K562 (cell line): ENCODE data around the gene DENND1A. TPM values are rescaled to one million over a fixed set of nuclear protein-coding genes. Genes with fewer than 3 reads are reported as not detected.

Experiments
- ATAC-seq: fragments of 200-7000 bp; cut with Tn5 transposase; 3 replicates; pipeline ENCODE4 v1.9.1; 2020; ENCODE audit warnings: moderate library complexity
- BruUV-seq: library from RNA; stranded (reverse); fragments of 400-500 nt; replicated peaks from 2 replicates; lab custom pipeline; 2021; lab: Mats Ljungman, UMichigan
- CTCF ChIA-PET: fragments of 300-600 bp; formaldehyde crosslinking; extraction: SDS; loops from one replicate; lab custom pipeline; 2021; ENCODE audit warnings: low intra/inter-chr PET ratio; lab: Yijun Ruan, JAX
- POLR2A ChIA-PET: fragments of 300-600, 350-650 bp; sonication (Branson Sonifier 250); formaldehyde crosslinking; extraction: SDS; loops from one replicate; lab custom pipeline; 2021; ENCODE audit warnings: antibody characterized with exemption, inconsistent platforms; lab: Yijun Ruan, JAX
- DNase-seq, 4 experiments: peaks; one replicate each; pipeline versions ENCODE4 v3.0.0 to v3.0.0-alpha.2; 2011 to 2018; ENCODE audit warnings: low spot score in 3 of 4, mixed read lengths in 3 of 4; ENCODE audit errors: extremely low read depth in 1 of 4
- FAIRE-seq: peaks from 2 replicates; lab custom pipeline; 2011; peaks lifted over from hg19 to GRCh38; lab: Jason Lieb, UNC
- H2AFZ ChIP-seq: 2 replicates; pipeline ENCODE4 v1.6.0; 2011; ENCODE audit warnings: low read depth, low read length, control low read depth, inconsistent platforms
- H3K27ac ChIP-seq: fragments of 200-600 bp; 3 replicates; pipeline ENCODE4 v1.8.0; 2011; ENCODE audit warnings: low read depth, mild to moderate bottlenecking, control low read depth, inconsistent platforms, low read length, moderate library complexity, mixed read lengths; ENCODE audit errors: extremely low read depth
- H3K27me3 ChIP-seq, 2 experiments: fragments of 300-600 bp in 1 of 2; 2 replicates in 1 of 2; 3 replicates in 1 of 2; pipeline versions ENCODE4 v1.6.0 to v1.8.0; 2011; ENCODE audit warnings: inconsistent platforms in 2 of 2, low read length in 2 of 2, mild to moderate bottlenecking in 1 of 2, mixed read lengths in 1 of 2, moderate library complexity in 1 of 2; ENCODE audit not compliant: control insufficient read depth in 2 of 2, insufficient read depth in 2 of 2
- H3K36me3 ChIP-seq: fragments of 300-600 bp; 3 replicates; pipeline ENCODE4 v1.8.0; 2011; ENCODE audit warnings: mild to moderate bottlenecking, low read length, inconsistent platforms; ENCODE audit not compliant: control insufficient read depth, insufficient read depth
- H3K4me1 ChIP-seq, 2 experiments: fragments of 200-600 bp in 1 of 2; replicated peaks in 1 of 2; 2 replicates in 1 of 2; 3 replicates in 1 of 2; pipeline versions ENCODE4 v1.5.1 to v1.8.0; 2011; ENCODE audit warnings: inconsistent platforms in 2 of 2, low read length in 2 of 2, mild to moderate bottlenecking in 1 of 2, mixed read lengths in 1 of 2, moderate library complexity in 1 of 2; ENCODE audit not compliant: control insufficient read depth in 2 of 2, insufficient read depth in 2 of 2
- H3K4me2 ChIP-seq: 2 replicates; pipeline ENCODE4 v1.6.1; 2011; ENCODE audit warnings: low read length, control low read depth, inconsistent platforms, mixed read lengths; ENCODE audit not compliant: insufficient read depth
- H3K4me3 ChIP-seq: fragments of 200-600 bp; sonication (generic), shearing (Covaris generic); 2 replicates; pipeline ENCODE4 v1.5.1; 2016; ENCODE audit warnings: control low read depth, inconsistent platforms
- H3K79me2 ChIP-seq: fragments of 200-600 bp; 3 replicates; pipeline ENCODE4 v1.8.0; 2011; ENCODE audit warnings: low read length, inconsistent platforms; ENCODE audit not compliant: control insufficient read depth, insufficient read depth
- H3K9ac ChIP-seq, 2 experiments: 2 replicates each; pipeline versions ENCODE4 v1.6.0 to v1.6.1; 2011; ENCODE audit warnings: low read depth in 2 of 2, low read length in 2 of 2, control low read depth in 1 of 2, inconsistent platforms in 1 of 2, mild to moderate bottlenecking in 1 of 2, mixed read lengths in 1 of 2; ENCODE audit not compliant: insufficient read depth in 1 of 2
- H3K9me1 ChIP-seq: one replicate; pipeline ENCODE4 v1.6.0; 2011; ENCODE audit warnings: inconsistent platforms, mild to moderate bottlenecking, low read length, moderate library complexity; ENCODE audit not compliant: control insufficient read depth, insufficient read depth
- H3K9me3 ChIP-seq: replicated peaks from 2 replicates; pipeline ENCODE4 v1.5.1; 2011; ENCODE audit warnings: low read depth, low read length, inconsistent platforms; ENCODE audit not compliant: control insufficient read depth, insufficient read depth
- H4K20me1 ChIP-seq: replicated peaks from 2 replicates; pipeline ENCODE4 v1.6.1; 2011; ENCODE audit warnings: low read length, inconsistent platforms, mixed read lengths; ENCODE audit not compliant: control insufficient read depth, insufficient read depth
- ELF1 ChIP-seq: fragments of 200-800 bp; sonication (Bioruptor generic); IDR thresholded peaks from 2 replicates; pipeline ENCODE4 v1.6.1; 2016; ENCODE audit warnings: missing genetic modification characterization, missing compliant biosample characterization
- POLR2A ChIP-seq: fragments of 450-650 bp; conservative IDR thresholded peaks from 2 replicates; pipeline ENCODE4 v1.6.1; 2016
- ZNF764 ChIP-seq: fragments of 250-450 bp; sonication (Bioruptor Pico); IDR thresholded peaks from 2 replicates; pipeline ENCODE4 v1.4.0; 2020; ENCODE audit warnings: low read depth, mild to moderate bottlenecking, moderate library complexity
- WGBS: fragments of 100-300 bp; shearing (Covaris generic); methylation state at CpG from one replicate; pipeline ENCODE4 v1.1.6; 2016; ENCODE audit warnings: low coverage, mixed read lengths; ENCODE audit not compliant: insufficient coverage; ENCODE audit errors: missing lambda C conversion rate; 5-methylcytosine and 5-hydroxymethylcytosine counted together
- in situ Hi-C: fragments of 300-500 bp; cut with MboI; formaldehyde crosslinking; loops from 4 replicates; pipeline ENCODE4 v1.15.0; 2018; ENCODE audit warnings: inconsistent platforms, mixed read lengths
- intact Hi-C: fragments of 100-400 bp; cut with micrococcal nuclease; formaldehyde crosslinking; loops from 2 replicates; pipeline ENCODE4 v1.14.2; 2022
- polyA plus RNA-seq, 8 experiments: library from polyadenylated mRNA; depleted of rRNA in 4 of 8; stranded (reverse) in 5 of 8; unstranded in 3 of 8; fragments of >200 nt; fragmentation: Nextera tagmentation in 2 of 8; fragmentation: Illumina TruSeq in 1 of 8; extraction: Ambion mirVana in 2 of 8; extraction: Trizol in 1 of 8; gene quantifications; 2 replicates each; pipeline versions ENCODE4 v1.2.1 to v1.2.3, GENCODE V29; 2011 to 2014; ENCODE audit warnings: inconsistent platforms in 1 of 8, missing spikeins in 1 of 8
- total RNA-seq, 7 experiments: library from RNA; depleted of rRNA in 6 of 7; stranded (reverse); fragments of >200 nt in 6 of 7; fragmentation: Illumina TruSeq in 2 of 7; extraction: Trizol in 2 of 7; gene quantifications; 2 replicates each; pipeline versions ENCODE4 v1.2.1 to v1.2.3, GENCODE V29; 2011 to 2021; ENCODE audit warnings: low replicate concordance in 1 of 7
- TF ChIP-seq, protein P1 (sequence below): IDR thresholded peaks from 2 replicates; pipeline ENCODE4 v1.6.1; 2016; ENCODE audit warnings: missing genetic modification characterization, missing compliant biosample characterization
- TF ChIP-seq, protein P2 (sequence below): sonication (generic); formaldehyde crosslinking; IDR thresholded peaks from 2 replicates; pipeline ENCODE4 v1.8.1; 2023; ENCODE audit warnings: mild to moderate bottlenecking, missing genetic modification reagents
- TF ChIP-seq, protein P3 (sequence below): sonication (generic); formaldehyde crosslinking; IDR thresholded peaks from 2 replicates; pipeline ENCODE4 v1.8.1; 2023; ENCODE audit warnings: mild to moderate bottlenecking, missing genetic modification reagents
- TF ChIP-seq, protein P4 (sequence below): fragments of 450-650 bp; IDR thresholded peaks from one replicate; pipeline ENCODE4 v1.6.1; 2018; ENCODE audit warnings: mild to moderate bottlenecking, moderate library complexity; ENCODE audit not compliant: partially characterized antibody
- TF ChIP-seq, protein P5 (sequence below): fragments of 250-450 bp; sonication (Bioruptor Pico); IDR thresholded peaks from 2 replicates; pipeline ENCODE4 v1.5.0; 2020; ENCODE audit warnings: mild to moderate bottlenecking, borderline replicate concordance
- TF ChIP-seq, protein P6 (sequence below): fragments of 450-650 bp; conservative IDR thresholded peaks from 2 replicates; pipeline ENCODE4 v1.6.1; 2016; ENCODE audit warnings: missing genetic modification characterization, low read depth, mild to moderate bottlenecking, missing compliant biosample characterization, moderate library complexity

DENND1A gene
- total and polyA plus RNA-seq, 9 of the 15 experiments (the other 6 are each of a cell fraction or from before 2014, with no cell fraction given), result 7.6 to 29.5 (median 15.7) TPM

DNA sequence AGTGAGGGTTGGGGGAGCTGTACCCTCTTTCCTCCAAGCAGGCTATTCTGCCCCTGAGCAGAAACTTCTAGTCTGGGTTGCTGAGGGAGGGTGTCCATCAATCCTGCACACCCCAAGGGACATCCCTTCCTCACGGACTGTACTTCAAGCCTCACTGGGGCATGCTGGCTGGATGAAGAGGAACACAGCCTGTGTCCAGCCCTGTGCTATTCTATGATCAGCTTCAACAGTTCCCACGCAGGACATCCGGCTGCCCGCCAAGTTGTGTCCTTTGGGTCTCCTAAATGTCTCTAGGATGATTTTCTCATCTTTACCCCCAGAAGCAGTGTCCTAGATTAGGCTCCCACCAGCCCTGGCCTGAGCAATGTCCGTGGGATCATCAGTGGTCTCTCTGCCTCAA is 505.8 kb downstream of the DENND1A start:
- POLR2A ChIA-PET, result interaction anchor here (1.4 kb wide), 1 partner anchor 8 kb away, joined by 4 read pairs; no protein-coding TSS in a partner anchor
- 67% methylated on average over 5 of the region's 5 CpGs for WGBS
- H3K4me1 ChIP-seq, result peaks cover 0 to 2% of the 10 kb centered on the region in 2 experiments; a peak in 1 of 5 replicates
- H3K9me1 ChIP-seq, result no peaks in the 10 kb centered on the region
- CTCF ChIA-PET, result no interaction called here
- no peak overlapping the region for H3K4me2 ChIP-seq
- no peak overlapping the region for H3K9ac ChIP-seq
- no peak overlapping the region for H2AFZ ChIP-seq
- in situ Hi-C loops (no loop called here), intact Hi-C loops (no loop called here)
- ATAC-seq (no peak), DNase-seq (no peak), FAIRE-seq (no peak)
- H4K20me1 ChIP-seq, result no peaks in the 10 kb centered on the region; the same call in none of the 2 replicates
- no TSS peak for BruUV-seq
- H3K4me3 ChIP-seq, result no peak overlapping the region
- no peak overlapping the region for H3K27ac ChIP-seq
- H3K27me3 ChIP-seq, result no peaks in the 10 kb centered on the region
- no peaks in the 10 kb centered on the region for H3K36me3 ChIP-seq
- no peaks in the 10 kb centered on the region for H3K9me3 ChIP-seq
- H3K79me2 ChIP-seq, result no peaks in the 10 kb centered on the region
- TF ChIP-seq, protein P1, sequence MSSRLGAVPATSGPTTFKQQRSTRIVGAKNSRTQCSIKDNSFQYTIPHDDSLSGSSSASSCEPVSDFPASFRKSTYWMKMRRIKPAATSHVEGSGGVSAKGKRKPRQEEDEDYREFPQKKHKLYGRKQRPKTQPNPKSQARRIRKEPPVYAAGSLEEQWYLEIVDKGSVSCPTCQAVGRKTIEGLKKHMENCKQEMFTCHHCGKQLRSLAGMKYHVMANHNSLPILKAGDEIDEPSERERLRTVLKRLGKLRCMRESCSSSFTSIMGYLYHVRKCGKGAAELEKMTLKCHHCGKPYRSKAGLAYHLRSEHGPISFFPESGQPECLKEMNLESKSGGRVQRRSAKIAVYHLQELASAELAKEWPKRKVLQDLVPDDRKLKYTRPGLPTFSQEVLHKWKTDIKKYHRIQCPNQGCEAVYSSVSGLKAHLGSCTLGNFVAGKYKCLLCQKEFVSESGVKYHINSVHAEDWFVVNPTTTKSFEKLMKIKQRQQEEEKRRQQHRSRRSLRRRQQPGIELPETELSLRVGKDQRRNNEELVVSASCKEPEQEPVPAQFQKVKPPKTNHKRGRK (tag), result no peak
- TF ChIP-seq, protein P2, sequence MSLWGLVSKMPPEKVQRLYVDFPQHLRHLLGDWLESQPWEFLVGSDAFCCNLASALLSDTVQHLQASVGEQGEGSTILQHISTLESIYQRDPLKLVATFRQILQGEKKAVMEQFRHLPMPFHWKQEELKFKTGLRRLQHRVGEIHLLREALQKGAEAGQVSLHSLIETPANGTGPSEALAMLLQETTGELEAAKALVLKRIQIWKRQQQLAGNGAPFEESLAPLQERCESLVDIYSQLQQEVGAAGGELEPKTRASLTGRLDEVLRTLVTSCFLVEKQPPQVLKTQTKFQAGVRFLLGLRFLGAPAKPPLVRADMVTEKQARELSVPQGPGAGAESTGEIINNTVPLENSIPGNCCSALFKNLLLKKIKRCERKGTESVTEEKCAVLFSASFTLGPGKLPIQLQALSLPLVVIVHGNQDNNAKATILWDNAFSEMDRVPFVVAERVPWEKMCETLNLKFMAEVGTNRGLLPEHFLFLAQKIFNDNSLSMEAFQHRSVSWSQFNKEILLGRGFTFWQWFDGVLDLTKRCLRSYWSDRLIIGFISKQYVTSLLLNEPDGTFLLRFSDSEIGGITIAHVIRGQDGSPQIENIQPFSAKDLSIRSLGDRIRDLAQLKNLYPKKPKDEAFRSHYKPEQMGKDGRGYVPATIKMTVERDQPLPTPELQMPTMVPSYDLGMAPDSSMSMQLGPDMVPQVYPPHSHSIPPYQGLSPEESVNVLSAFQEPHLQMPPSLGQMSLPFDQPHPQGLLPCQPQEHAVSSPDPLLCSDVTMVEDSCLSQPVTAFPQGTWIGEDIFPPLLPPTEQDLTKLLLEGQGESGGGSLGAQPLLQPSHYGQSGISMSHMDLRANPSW (CRISPR knock-in tag), result no peak
- TF ChIP-seq, protein P3, sequence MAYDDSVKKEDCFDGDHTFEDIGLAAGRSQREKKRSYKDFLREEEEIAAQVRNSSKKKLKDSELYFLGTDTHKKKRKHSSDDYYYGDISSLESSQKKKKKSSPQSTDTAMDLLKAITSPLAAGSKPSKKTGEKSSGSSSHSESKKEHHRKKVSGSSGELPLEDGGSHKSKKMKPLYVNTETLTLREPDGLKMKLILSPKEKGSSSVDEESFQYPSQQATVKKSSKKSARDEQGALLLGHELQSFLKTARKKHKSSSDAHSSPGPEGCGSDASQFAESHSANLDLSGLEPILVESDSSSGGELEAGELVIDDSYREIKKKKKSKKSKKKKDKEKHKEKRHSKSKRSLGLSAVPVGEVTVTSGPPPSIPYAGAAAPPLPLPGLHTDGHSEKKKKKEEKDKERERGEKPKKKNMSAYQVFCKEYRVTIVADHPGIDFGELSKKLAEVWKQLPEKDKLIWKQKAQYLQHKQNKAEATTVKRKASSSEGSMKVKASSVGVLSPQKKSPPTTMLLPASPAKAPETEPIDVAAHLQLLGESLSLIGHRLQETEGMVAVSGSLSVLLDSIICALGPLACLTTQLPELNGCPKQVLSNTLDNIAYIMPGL (CRISPR knock-in tag), result no peak
- TF ChIP-seq, protein P4, sequence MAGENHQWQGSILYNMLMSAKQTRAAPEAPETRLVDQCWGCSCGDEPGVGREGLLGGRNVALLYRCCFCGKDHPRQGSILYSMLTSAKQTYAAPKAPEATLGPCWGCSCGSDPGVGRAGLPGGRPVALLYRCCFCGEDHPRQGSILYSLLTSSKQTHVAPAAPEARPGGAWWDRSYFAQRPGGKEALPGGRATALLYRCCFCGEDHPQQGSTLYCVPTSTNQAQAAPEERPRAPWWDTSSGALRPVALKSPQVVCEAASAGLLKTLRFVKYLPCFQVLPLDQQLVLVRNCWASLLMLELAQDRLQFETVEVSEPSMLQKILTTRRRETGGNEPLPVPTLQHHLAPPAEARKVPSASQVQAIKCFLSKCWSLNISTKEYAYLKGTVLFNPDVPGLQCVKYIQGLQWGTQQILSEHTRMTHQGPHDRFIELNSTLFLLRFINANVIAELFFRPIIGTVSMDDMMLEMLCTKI, result no peak
- TF ChIP-seq, protein P5, sequence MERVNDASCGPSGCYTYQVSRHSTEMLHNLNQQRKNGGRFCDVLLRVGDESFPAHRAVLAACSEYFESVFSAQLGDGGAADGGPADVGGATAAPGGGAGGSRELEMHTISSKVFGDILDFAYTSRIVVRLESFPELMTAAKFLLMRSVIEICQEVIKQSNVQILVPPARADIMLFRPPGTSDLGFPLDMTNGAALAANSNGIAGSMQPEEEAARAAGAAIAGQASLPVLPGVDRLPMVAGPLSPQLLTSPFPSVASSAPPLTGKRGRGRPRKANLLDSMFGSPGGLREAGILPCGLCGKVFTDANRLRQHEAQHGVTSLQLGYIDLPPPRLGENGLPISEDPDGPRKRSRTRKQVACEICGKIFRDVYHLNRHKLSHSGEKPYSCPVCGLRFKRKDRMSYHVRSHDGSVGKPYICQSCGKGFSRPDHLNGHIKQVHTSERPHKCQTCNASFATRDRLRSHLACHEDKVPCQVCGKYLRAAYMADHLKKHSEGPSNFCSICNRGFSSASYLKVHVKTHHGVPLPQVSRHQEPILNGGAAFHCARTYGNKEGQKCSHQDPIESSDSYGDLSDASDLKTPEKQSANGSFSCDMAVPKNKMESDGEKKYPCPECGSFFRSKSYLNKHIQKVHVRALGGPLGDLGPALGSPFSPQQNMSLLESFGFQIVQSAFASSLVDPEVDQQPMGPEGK, result no peak
- TF ChIP-seq, protein P6, sequence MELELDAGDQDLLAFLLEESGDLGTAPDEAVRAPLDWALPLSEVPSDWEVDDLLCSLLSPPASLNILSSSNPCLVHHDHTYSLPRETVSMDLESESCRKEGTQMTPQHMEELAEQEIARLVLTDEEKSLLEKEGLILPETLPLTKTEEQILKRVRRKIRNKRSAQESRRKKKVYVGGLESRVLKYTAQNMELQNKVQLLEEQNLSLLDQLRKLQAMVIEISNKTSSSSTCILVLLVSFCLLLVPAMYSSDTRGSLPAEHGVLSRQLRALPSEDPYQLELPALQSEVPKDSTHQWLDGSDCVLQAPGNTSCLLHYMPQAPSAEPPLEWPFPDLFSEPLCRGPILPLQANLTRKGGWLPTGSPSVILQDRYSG (tag), result no peak
- no peak for TF ChIP-seq ZNF764
- no peak for TF ChIP-seq ELF1 (tag)
- no peak for TF ChIP-seq POLR2A
